ENCODE data around the gene CACNA1H. TPM values are rescaled to one million over a fixed set of nuclear protein-coding genes. Genes with fewer than 3 reads are reported as not detected.

CACNA1H gene
- total and polyA plus RNA-seq, 2 of the 8 experiments (the other 6 are each of a cell fraction or from before 2014, with no cell fraction given) = 14.0 to 28.7 TPM

- FAIRE-seq = no peak
- Histone ChIP-seq H2AK5ac (ENCODE audit: low read depth, low read length) (no peak overlapping the region), H2BK120ac (replicated peaks; ENCODE audit: low read depth, low read length) (peak overlapping the region; percentile 54), H2BK12ac (ENCODE audit: low read depth, low read length) (peak overlapping the region; percentile 68; the same call in 1 of the 2 replicates), H3K14ac (ENCODE audit: insufficient read length) (no peak overlapping the region), H2BK5ac (ENCODE audit: low read depth, low read length) (peak overlapping the region; percentile 52; the same call in 1 of the 2 replicates), H3K9ac (replicated peaks in 1 of 4; ENCODE audit: extremely low read depth in 1 of 4, low read depth in 3 of 4, low read length in 3 of 4) (no peak overlapping the region), H4K91ac (replicated peaks; ENCODE audit: insufficient read length, low read length) (peak overlapping the region; percentile 40), H3K4me1 (replicated peaks in 1 of 4; ENCODE audit: control insufficient read depth in 3 of 4, insufficient read depth in 4 of 4, low read length in 3 of 4) (peaks cover 0 to 11% (median 8%) of the 10 kb centered on the region in 4 experiments; a peak in 6 of 7 replicates), H3K4me2 (ENCODE audit: insufficient read depth in 1 of 2, low read depth in 2 of 2, low read length in 2 of 2) (peak overlapping the region; percentile 31 to 72; a peak in 3 of 4 replicates), H4K8ac (ENCODE audit: extremely low read depth, insufficient read depth, low read length) (peak overlapping the region; percentile 79; the same call in 1 of the 2 replicates), H3K56ac (replicated peaks; ENCODE audit: insufficient read length, low read depth, low read length) (no peak overlapping the region), H3K4ac (replicated peaks; ENCODE audit: insufficient read length, low read depth, low read length) (no peak overlapping the region), H2BK20ac (ENCODE audit: low read length) (no peak overlapping the region), H3K9me3 (ENCODE audit: insufficient read depth in 2 of 2, low read depth in 1 of 2, low read length in 1 of 2) (no peaks in the 10 kb centered on the region), H2BK15ac (ENCODE audit: low read length) (peak overlapping the region; percentile 72; the same call in 1 of the 2 replicates), H4K20me1 (replicated peaks in 1 of 2; ENCODE audit: control insufficient read depth in 1 of 2, insufficient read depth in 2 of 2, low read length in 2 of 2) (no peaks in the 10 kb centered on the region), H3K27me3 (replicated peaks in 1 of 4; ENCODE audit: control insufficient read depth in 3 of 4, extremely low read depth in 1 of 4, insufficient read depth in 3 of 4, low read length in 3 of 4) (peaks cover 0 to 28% (median 14%) of the 10 kb centered on the region in 4 experiments; a peak in 5 of 7 replicates), H4K5ac (ENCODE audit: insufficient read length, low read depth, low read length) (no peak overlapping the region), H3K79me2 (ENCODE audit: control insufficient read depth in 1 of 2, insufficient read depth in 2 of 2, low read length in 2 of 2) (no peaks in the 10 kb centered on the region), H3K23me2 (ENCODE audit: low read depth, low read length) (no peaks in the 10 kb centered on the region), H3K4me3 (ENCODE audit: extremely low read depth in 1 of 4, insufficient read depth in 2 of 4, low read depth in 3 of 4, low read length in 4 of 4) (peak overlapping the region in 2 of 4 experiments; percentile 23 to 54; a peak in 3 of 8 replicates), H2AFZ (ENCODE audit: low read length) (no peak overlapping the region), H3K36me3 (ENCODE audit: control insufficient read depth in 2 of 4, insufficient read depth in 4 of 4, low read length in 3 of 4) (no peaks in the 10 kb centered on the region), H3K23ac (ENCODE audit: insufficient read length) (no peak overlapping the region), H3K18ac (ENCODE audit: extremely low read depth, low read length) (peak overlapping the region; percentile 48; the same call in 1 of the 2 replicates), H3K79me1 (ENCODE audit: low read depth, low read length) (no peaks in the 10 kb centered on the region), H3K27ac (ENCODE audit: low read depth, low read length) (no peak overlapping the region)
- ChIA-PET CTCF (ENCODE audit: partially characterized antibody) (interaction anchor here (1.0 kb wide), 2 partner anchors 24 to 80 kb away, joined by 3 read pairs; no protein-coding TSS in a partner anchor), POLR2A (ENCODE audit: partially characterized antibody) (interaction anchor here (0.8 kb wide), 1 partner anchor 73 kb away, joined by 3 read pairs; no protein-coding TSS in a partner anchor)
- WGBS, 2 experiments (ENCODE audit: extremely low coverage in 1 of 2, insufficient coverage in 1 of 2, insufficient read length in 1 of 2, insufficient replicate concordance in 2 of 2, low coverage in 1 of 2, low lambda C conversion rate in 2 of 2, missing lambda C conversion rate in 1 of 2) = 44% methylated on average over 34 of the region's 42 CpGs; no CpG with 5 or more reads in 1 of the 2 experiments
- TF ChIP-seq CTCF (IDR thresholded peaks at IDR 0.05; ENCODE audit: control extremely low read depth in 1 of 3, insufficient read depth in 1 of 3, low read depth in 1 of 3, low read length in 3 of 3) = no peak
- TF ChIP-seq TAF1 (IDR thresholded peaks at IDR 0.05; ENCODE audit: low read depth, low read length) = no peak
- TF ChIP-seq KDM5A (IDR thresholded peaks at IDR 0.05; ENCODE audit: low read length) = no peak
- TF ChIP-seq, protein P1, sequence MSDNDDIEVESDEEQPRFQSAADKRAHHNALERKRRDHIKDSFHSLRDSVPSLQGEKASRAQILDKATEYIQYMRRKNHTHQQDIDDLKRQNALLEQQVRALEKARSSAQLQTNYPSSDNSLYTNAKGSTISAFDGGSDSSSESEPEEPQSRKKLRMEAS (IDR thresholded peaks at IDR 0.05) = no peak
- no peak for TF ChIP-seq CEBPB (IDR thresholded peaks at IDR 0.05; ENCODE audit: low read depth, low read length)
- TF ChIP-seq ASH2L (IDR thresholded peaks at IDR 0.05; ENCODE audit: low read length) = no peak
- TF ChIP-seq CHD1 (IDR thresholded peaks at IDR 0.05; ENCODE audit: low read depth, low read length) = no peak
- TF ChIP-seq POU5F1 (IDR thresholded peaks at IDR 0.05; ENCODE audit: low read depth, low read length) = no peak
- no peak for TF ChIP-seq POLR2AphosphoS5 (IDR thresholded peaks at IDR 0.05; ENCODE audit: low read depth, low read length)
- no peak for DNase-seq (ENCODE audit: low read depth in 1 of 2, low spot score in 2 of 2)
Observed at GRCh38 chr16:1258906-1259759, 106.2 kb downstream of the CACNA1H start.
